Testis (tissue), 3 donors: ENCODE results near the gene BOLA3. TPM values are rescaled to one million over a fixed set of nuclear protein-coding genes. Genes with fewer than 3 reads are reported as not detected.

Source experiments
- DNase-seq: peaks from one replicate; pipeline ENCODE4 v3.0.0-alpha.2; 2019
- H3K27ac ChIP-seq, 2 donors: fragments of 200-600 bp; sonication (generic); one replicate each; pipeline ENCODE4 v1.5.1; 2019
- H3K27me3 ChIP-seq: fragments of 200-600 bp; sonication (generic); one replicate; pipeline ENCODE4 v1.5.1; 2019
- H3K36me3 ChIP-seq: fragments of 200-600 bp; sonication (generic); one replicate; pipeline ENCODE4 v1.5.1; 2017; ENCODE audit warnings: low read depth; ENCODE audit errors: missing control alignments
- H3K4me1 ChIP-seq: fragments of 200-600 bp; sonication (generic); one replicate; pipeline ENCODE4 v1.5.1; 2019
- H3K4me3 ChIP-seq, 2 donors: fragments of 200-600 bp; sonication (generic); one replicate each; pipeline ENCODE4 v1.5.1; 2017 to 2019
- H3K9me3 ChIP-seq: fragments of 200-600 bp; sonication (generic); one replicate; pipeline ENCODE4 v1.5.1; 2017
- POLR2A ChIP-seq: fragments of 450-650 bp; IDR thresholded peaks from one replicate; pipeline ENCODE4 v1.6.1; 2017; ENCODE audit warnings: antibody characterized with exemption, mild to moderate bottlenecking, moderate library complexity
- WGBS, 2 donors: methylation state at CpG; one replicate each; pipeline ENCODE4 v1.1.5; 2018; 5-methylcytosine and 5-hydroxymethylcytosine counted together
- intact Hi-C: fragments of 100-400 bp; cut with DNase I; formaldehyde crosslinking; loops from one replicate; pipeline ENCODE4 v1.15.1; 2023; ENCODE audit warnings: low total_unique reads
- polyA plus RNA-seq: library from polyadenylated mRNA; stranded (reverse); fragments of 350-450 nt; fragmentation: Illumina TruSeq; extraction: RNeasy Lipid Tissue Mini Kit (QIAGEN cat#74804); gene quantifications from one replicate; pipeline ENCODE4 v1.2.3, GENCODE V29; 2014; ENCODE audit warnings: low read depth, low replicate concordance; ENCODE audit not compliant: insufficient read depth
- total RNA-seq, 2 donors: library from RNA; depleted of rRNA; stranded (reverse); fragments of >200 nt; gene quantifications; one replicate each; pipeline ENCODE4 v1.2.3, GENCODE V29; 2016
- TF ChIP-seq, protein P1 (sequence below), 3 experiments: fragments of 450-650 bp in 2 of 3; fragments of 200-600 bp in 1 of 3; sonication (generic) in 1 of 3; IDR thresholded peaks; one replicate each; pipeline ENCODE4 v1.5.1; 2016 to 2019; ENCODE audit warnings: antibody characterized with exemption in 3 of 3, mild to moderate bottlenecking in 2 of 3, moderate library complexity in 1 of 3

The BOLA3 gene
- total and polyA plus RNA-seq, 3 donors from 2014 or later: 40.2 to 56.2 (median 41.9) TPM

GRCh38 chr2:74146929-74147726 is 584 bp downstream of the BOLA3 start:
- Histone ChIP-seq H3K4me3 (peak overlapping the region; percentile 74 to 85), H3K27me3 (no peaks in the 10 kb centered on the region), H3K27ac (peak overlapping the region in 1 of 2 donors; percentile 80), H3K4me1 (peaks cover 12% of the 10 kb centered on the region), H3K9me3 (no peaks in the 10 kb centered on the region), H3K36me3 (no peaks in the 10 kb centered on the region)
- intact Hi-C loops: no loop called here
- TF ChIP-seq, protein P1, sequence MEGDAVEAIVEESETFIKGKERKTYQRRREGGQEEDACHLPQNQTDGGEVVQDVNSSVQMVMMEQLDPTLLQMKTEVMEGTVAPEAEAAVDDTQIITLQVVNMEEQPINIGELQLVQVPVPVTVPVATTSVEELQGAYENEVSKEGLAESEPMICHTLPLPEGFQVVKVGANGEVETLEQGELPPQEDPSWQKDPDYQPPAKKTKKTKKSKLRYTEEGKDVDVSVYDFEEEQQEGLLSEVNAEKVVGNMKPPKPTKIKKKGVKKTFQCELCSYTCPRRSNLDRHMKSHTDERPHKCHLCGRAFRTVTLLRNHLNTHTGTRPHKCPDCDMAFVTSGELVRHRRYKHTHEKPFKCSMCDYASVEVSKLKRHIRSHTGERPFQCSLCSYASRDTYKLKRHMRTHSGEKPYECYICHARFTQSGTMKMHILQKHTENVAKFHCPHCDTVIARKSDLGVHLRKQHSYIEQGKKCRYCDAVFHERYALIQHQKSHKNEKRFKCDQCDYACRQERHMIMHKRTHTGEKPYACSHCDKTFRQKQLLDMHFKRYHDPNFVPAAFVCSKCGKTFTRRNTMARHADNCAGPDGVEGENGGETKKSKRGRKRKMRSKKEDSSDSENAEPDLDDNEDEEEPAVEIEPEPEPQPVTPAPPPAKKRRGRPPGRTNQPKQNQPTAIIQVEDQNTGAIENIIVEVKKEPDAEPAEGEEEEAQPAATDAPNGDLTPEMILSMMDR (IDR thresholded peaks at IDR 0.05): no peak
- TF ChIP-seq POLR2A: no peak
- DNase-seq: no peak
- WGBS, 2 donors: 2 to 3% methylated on average over 20 to 29 of the region's 29 CpGs

DNA sequence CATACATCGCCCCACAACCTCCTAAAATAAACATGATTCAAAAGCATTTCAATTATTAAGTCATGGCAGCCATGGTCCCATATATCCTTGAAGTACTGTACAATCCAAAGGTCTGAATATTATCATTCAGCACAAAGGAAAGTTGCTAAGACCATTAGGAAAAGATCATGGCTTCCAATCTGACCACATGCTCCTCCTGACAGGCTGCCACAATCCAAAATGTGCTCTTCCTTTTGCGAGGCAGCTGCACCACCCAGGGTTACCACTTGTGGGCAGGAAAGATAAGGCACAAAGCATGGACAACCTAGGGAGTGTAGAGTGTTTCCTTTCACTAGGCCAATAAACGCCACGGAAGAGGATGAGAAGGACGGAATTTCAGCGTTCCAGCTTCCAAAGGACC is 5.4 kb downstream of the BOLA3 start:
- TF ChIP-seq, protein P1 (IDR thresholded peaks at IDR 0.05): no peak
- TF ChIP-seq POLR2A: no peak
- Histone ChIP-seq H3K36me3 (no peaks in the 10 kb centered on the region), H3K9me3 (no peaks in the 10 kb centered on the region), H3K27ac (no peak overlapping the region), H3K4me3 (no peak overlapping the region), H3K4me1 (peaks cover 6% of the 10 kb centered on the region), H3K27me3 (no peaks in the 10 kb centered on the region)
- DNase-seq: no peak
- 79 to 84% methylated on average over 6 of the region's 6 CpGs for WGBS, 2 donors
- intact Hi-C loops: no loop called here

DNA sequence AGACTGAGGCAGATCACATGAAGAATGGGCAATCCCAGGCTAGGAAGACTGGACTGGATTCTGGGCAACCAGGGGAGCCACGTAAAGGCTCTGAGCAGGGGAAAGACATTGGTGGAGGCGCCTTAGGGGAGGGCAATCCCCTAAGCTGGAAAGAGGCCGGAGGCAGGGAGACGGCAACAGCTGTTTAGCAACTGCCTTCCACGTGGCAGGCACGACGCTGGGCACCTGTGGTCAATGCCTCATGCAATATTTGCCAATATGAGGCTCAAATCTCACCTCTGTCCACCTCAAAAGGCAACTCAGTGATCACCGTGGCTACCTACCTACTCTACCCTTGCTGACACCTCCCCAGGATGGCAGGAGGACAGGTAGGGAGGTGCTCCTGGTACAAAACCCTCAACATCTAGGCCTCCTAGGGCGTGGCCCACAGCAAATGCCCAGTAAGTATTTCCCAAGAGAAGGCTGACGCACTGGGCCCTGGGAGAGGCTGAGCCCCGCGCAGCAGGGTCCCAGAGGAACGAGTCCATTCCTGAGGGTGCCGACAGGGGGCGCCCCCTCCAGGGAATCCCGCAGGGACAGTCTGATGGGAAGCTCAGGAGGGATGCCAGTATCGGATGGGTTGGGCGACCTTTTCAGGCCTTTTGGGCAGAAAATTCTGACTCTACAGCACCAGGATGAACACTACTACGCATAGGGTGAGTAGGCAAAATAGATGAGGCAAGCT is 8.9 kb downstream of the BOLA3 start:
- H3K36me3 ChIP-seq: no peaks in the 10 kb centered on the region
- TF ChIP-seq, protein P1 (IDR thresholded peaks at IDR 0.05): no peak
- no peak for TF ChIP-seq POLR2A
- no peaks in the 10 kb centered on the region for H3K9me3 ChIP-seq
- WGBS, 2 donors: 88 to 92% methylated on average over 7 to 19 of the region's 19 CpGs
- no peaks in the 10 kb centered on the region for H3K27me3 ChIP-seq
- H3K27ac ChIP-seq: no peak overlapping the region
- no peak for DNase-seq
- intact Hi-C loops: no loop called here
- no peaks in the 10 kb centered on the region for H3K4me1 ChIP-seq
- H3K4me3 ChIP-seq: no peak overlapping the region

DNA sequence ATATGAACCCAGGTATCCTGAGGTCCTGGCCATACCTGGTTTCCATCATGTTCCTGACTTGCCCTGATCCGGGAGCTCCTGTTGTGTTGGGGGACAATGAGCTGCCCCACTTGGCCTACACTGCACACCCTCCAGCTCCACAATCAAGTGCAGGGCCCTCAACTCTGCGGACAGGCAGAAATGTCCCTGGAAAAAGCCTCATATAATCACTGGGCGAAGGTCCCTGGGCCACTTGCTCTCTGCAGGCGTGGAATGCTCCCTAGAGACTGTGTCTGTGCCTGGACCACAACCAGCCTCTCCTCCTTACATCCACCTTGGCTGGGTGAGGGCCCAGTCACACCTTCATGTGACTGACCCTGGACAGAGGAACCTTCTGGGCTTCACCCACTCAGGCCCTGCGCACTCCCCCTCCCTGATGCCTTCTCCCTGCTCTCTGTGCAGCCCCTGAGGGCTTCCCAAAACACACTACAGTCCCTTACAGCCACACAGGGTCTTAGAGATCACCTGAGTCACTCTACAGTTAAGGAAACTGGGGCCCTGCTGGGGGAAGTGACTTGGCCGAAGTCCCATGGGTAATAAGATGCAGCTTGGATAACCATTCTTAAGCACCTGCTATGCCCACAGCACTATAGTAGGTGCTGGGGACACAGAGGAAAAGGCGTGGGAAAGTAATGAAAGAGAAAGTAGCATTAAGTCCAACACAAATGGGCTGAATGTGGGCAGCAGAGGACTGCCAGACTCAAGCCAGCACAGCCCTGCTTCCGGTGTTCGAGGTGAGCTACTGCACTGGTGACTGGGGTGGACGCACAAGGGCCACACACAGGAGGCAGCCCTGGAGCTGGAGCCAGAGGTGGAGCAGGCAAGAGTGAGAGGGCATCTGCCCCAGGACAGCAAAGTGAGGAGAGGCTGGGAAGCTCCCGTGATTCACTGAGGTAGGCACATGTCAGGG is 9.8 kb downstream of the BOLA3 start:
- no peak for DNase-seq
- Histone ChIP-seq H3K4me1 (no peaks in the 10 kb centered on the region), H3K9me3 (no peaks in the 10 kb centered on the region), H3K27me3 (no peaks in the 10 kb centered on the region), H3K27ac (no peak overlapping the region), H3K4me3 (no peak overlapping the region), H3K36me3 (no peaks in the 10 kb centered on the region)
- TF ChIP-seq, protein P1 (IDR thresholded peaks at IDR 0.05): no peak
- no peak for TF ChIP-seq POLR2A
- intact Hi-C loops: no loop called here
- 92 to 93% methylated on average over 11 of the region's 11 CpGs for WGBS, 2 donors
